Activated CD4-positive, CD25-positive, alpha-beta regulatory T cell treated with anti-CD3 and anti-CD28 coated beads, Interleukin-2, amount 50 U/mL, for 72 hours (primary cell): ENCODE measurements around the gene DDX21.
"Not testable (repeated sequence)": the region's sequence is repeated elsewhere in the genome, so short reads cannot be mapped to it uniquely, and the experiment has no call there.

ENCODE experiments used
- DNase-seq: peaks from one replicate; pipeline ENCODE4 v3.0.0; 2021

DDX21 gene

DNA sequence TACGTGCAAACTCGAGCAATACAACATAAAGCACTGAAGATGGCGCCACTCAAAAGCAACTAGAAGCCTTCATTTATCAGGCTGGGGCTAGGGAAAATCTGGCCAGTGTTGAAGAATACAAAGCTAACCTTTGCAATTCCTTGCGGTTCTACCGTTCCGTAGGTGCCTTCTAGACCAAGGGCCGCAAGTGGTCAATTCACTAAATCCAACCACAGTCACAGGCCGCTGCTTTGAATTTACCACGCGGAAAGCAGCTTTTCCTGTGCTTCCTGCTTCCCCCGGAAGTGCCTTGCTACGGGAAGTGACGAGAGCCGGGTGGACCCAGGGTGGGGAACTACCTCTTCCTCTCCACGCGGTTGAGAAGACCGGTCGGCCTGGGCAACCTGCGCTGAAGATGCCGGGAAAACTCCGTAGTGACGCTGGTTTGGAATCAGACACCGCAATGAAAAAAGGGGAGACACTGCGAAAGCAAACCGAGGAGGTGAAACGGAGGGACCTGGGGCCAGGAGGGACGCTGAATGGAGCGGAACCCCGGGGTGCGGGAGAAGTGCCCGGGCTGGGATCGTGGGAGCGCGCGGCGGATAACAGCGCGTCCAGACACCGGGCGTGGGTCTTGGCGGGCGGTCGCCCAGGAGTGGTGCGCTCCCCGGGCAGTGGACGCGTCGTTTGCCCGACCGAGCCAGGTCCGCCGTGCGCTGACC, at the start of gene DDX21:
Gene DDX21, plus strand, starts transcription at position 339 of the 701 bp plus-strand sequence. Its CDS starts 56 bp downstream, at position 395.
- peak; percentile 81 for DNase-seq

DNA sequence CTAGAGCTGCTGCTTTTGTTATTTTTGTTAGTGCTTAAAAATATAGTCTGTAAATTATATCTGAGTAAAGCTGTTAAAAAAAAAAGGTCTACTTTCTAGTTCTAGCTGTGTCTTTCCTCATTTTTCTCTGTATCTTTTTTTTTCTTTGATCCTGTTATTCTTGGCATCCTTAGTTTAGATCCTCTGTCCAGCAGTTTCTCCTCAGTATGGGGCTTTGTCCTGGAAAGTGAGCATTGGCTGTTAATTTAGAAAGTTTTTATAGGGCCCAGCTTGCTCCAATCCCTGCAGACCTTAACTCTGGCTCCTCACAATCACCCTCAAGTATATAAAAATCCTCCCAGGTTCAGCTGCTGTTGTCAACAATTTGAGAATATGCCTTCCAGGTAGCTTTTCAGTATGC, 31.4 kb upstream of the DDX21 start:
- DNase-seq: no peak

DNA sequence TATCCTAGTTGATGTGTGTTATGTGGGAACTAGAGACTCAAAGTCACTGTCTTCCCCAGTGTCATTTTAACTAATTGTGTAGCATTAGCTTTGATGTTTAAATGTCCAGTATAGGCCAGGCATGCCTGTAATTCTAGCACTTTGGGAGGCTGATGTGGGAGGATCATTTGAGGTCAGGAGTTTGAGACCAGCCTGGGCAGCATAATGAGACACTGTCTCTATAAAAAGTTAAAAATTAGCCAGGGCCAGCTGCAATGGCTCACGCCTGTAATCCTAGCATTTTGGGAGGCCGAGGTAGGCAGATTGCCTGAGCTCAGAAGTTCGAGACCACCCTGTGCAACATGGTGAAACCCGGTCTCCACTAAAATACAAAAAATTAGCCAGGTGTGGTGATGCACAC, 30.5 kb upstream of the DDX21 start:
- DNase-seq: no peak

DNA sequence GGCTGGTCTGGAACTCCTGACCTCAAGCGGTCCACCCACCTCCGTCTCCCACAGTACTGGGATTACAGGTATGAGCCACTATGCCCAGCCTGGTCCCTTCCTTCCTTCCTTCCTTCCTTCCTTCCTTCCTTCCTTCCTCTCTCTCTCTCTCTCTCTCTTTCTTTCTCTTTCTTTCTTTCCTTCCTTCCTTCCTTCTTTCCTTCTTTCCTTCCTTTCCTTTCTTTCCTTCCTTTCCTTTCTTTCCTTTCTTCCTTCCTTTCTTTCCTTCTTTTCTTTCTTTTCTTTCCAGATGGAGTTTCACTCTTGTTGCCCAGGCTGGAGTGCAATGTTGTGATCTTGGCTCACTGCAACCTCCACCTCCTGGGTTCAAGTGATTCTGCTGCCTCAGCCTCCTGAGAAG, 26.8 kb upstream of the DDX21 start:
- DNase-seq: not testable (repeated sequence)

DNA sequence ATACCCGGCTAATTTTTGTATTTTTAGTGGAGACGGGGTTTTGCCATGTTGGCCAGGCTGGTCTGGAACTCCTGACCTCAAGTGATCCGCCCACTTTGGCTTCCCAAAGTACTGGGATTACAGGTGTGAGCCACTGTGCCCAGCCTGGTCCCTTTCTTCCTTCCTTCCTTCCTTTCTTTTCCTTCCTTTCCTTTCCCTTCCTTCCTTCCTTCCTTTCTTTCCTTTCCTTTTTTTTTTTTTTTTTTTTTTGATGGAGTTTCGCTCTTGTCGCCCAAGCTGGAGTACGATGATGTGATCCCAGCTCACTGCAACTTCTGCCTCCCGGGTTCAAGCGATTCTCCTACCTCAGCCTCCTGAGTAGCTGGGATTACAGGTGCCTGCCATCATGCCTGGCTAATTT, 26.1 kb upstream of the DDX21 start:
- DNase-seq: not testable (repeated sequence)

DNA sequence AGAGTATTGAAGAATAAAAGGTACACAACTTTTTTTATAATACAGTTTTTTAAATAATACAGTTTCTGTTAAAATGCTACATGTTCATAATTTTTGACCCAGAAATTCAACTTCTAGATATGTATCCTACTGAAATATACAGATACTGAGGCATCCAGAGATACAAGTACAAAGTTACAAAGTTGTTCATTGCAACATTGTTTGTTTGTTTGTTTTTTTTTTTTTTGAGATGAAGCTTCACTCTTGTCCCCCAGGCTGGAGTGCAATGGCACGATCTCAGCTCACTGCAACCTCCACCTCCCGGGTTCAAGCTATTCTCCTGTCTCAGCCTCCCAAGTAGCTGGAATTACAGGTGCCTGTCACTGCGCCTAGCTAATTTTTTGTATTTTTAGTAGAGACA, 23.1 kb upstream of the DDX21 start:
- not testable (repeated sequence) for DNase-seq

DNA sequence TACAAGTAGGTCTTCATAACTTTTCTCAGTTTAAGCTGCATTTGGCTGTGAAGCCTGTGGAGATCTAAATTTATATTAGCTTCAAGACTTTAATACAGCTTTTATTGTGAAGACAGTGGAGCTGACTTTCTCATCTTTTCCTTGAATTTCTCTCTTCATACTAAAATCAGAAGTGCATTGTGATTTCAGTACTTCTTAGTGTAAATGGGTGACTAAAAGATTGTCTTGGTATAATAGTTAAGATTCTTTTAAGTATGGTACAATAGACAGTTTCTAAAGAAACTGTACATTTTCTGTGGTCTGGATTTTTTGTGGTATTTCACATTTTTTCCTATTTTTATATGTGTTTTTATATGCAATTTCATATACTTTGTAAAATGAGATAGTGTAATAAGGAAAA, 21.0 kb upstream of the DDX21 start:
- no peak for DNase-seq

DNA sequence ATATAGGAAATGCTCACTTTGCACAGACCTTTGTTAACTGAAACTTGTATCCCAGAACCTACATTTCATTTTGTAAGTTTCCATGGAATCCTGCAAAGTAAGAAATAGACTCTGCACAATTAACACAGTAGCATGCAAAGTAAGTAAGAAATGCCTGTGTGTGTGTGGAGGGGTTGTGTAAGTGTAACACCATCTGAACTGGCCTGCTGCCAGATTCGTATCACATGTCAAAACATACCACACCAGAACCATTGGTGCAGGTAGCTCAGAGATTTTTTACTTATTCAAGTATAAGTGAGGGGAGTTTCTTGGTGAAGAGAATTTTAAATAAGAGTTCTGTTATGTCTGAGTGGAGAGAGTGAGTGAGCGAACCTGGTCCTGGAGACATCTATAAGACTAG, 17.9 kb upstream of the DDX21 start:
- DNase-seq: no peak

DNA sequence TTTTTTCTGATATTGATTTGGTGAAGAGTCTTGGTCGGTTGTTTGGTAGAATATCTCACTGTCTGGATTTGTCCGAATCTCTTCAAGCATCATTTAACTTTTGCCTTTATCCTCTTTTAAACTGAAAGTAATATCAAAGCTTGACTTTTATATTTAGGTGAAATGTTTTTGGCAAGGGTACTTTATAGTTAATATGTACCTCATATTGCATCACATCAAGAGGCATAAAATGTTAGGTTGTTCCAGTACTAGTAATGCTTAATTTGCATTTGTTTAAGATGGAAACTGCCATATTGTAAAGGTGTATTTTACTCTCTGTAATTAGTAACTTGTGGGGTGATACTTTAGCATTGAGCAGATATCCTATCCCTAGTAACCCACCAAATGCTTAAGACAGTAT, 17.1 kb upstream of the DDX21 start:
- DNase-seq: no peak

DNA sequence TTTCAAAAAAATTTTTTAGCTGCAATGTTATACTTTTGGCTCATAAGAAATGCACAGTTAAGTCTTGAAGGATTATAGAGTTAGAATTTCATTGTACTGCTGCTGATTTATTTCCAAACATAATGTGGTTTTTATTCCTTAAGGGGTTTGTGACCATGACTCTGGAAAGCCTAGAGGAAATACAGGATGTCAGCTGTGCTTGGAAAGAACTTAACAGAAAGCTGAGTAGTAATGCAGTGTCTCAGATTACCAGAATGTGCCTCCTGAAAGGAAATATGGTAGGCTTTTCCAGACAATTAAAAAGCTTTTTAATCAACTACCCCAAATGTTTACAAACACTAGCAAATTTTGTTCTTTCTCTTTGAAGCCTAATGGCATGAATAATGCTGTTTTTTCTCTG, 15.1 kb upstream of the DDX21 start:
- DNase-seq: not testable (repeated sequence)

DNA sequence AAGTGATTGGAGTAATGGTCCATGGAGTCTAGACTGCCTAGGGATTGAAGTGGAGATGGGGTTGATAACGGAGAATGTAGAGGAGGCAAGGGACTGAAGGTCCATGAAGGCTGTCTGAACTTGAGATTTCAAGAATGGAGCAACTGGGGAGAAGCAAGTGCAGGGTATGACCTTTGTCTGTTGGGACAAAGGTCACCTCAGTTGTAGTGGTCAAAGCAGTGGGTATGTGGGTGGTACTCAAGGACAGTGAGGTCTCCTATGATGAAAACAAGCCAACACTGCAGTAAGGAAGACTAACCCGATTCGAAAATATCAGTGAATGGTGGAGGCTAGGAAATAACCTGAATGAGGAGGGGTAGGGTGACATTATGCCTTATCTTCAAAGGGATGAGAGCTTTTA, 5.4 kb upstream of the DDX21 start:
- no peak for DNase-seq

DNA sequence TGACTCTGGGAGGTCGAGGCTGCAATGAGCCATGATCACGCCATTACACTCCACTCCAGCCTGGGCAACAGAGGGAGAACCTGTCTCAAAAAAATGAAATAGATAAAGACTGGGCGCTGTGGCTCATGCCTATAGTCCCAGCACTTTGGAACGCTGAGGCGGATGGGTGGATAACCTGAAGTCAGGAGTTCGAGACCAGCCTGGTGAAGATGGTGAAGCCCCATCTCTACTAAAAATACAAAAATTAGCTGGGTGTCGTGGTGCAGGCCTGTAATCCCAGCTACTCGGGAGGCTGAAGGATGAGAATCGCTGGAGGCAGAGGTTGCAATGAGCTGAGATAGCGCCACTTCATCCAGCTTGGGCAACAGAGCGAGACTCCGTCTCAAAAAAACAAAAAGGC, 1.1 kb upstream of the DDX21 start:
- DNase-seq: no peak

DNA sequence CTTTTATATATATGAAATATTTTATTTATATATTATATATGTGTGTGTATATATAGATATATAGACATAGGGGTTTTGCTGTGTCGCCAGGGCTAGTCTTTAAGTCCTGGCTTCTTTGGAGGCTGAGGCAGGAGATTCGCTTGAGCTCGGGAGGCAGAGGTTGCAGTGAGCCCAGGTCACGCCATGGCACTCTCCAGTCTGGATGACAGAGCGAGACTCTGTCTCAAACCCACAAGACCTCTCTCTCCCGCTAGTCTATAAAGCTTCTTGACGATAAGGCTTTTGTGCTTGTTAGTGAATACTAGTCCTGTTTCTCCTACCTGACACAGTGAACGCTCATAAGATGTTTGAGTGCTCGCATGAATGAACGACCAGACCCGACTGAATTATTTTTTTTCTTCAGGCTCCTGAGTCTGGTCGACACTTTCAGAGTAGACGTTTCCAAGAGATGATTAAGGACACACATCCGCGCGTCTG, 577 bp upstream of the DDX21 start:
- DNase-seq: peak; percentile 34

DNA sequence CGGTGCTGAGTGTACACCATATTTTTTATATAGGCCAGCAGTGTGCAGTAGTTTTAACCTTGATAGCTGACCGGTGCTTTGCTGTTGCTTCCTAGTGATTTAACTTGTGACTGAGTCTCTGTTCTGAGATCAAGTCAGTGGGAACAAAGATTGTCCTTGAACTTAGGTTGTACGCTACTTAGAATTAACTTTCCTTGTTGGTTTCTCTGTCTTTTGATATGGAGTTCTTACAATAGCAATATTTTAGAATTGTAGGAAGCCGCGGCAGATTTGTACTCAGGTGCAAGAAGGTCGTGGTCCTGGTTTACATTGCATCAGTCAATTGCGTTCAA, 1.3 kb downstream of the DDX21 start:
- no peak for DNase-seq

DNA sequence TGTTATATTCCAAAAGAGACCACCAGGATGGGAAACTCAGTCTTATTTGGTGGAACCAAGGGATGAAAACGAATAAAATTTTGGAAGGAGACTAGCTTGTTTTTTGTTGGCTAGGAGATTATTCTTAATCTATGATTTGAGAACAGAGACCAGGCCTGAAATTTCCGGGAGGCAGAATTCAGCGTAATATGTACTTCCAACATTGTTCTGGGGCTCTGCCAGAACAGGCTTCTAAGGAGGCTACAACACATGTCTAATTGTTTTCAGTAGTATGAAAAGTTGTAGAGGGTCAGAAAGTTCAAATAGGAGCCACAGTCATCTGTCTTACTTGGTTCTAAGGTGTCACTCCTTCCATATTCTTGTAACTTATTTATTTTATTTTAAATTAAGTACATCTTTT, 1.7 kb downstream of the DDX21 start:
- no peak for DNase-seq

DNA sequence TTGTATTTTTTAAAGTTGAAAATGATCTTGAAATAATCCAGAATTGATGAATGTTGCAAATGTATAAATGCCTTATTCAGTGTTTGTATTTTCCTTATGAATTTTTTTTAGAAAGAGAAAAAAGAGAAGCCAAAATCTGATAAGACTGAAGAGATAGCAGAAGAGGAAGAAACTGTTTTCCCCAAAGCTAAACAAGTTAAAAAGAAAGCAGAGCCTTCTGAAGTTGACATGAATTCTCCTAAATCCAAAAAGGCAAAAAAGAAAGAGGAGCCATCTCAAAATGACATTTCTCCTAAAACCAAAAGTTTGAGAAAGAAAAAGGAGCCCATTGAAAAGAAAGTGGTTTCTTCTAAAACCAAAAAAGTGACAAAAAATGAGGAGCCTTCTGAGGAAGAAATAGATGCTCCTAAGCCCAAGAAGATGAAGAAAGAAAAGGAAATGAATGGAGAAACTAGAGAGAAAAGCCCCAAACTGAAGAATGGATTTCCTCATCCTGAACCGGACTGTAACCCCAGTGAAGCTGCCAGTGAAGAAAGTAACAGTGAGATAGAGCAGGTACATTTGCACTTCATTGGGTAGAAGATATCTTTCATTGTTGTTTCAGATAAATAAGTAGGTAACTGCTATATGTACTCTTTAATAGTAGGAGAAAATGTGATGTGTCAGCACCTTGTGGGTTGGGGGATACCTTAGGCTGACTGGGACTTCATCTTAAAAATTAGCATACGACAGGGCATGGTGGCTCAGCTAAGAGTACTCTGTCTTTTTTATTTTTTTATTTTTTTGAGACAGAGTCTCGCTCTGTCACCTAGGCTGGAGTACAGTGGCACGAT, 3.9 kb downstream of the DDX21 start:
- DNase-seq: no peak

DNA sequence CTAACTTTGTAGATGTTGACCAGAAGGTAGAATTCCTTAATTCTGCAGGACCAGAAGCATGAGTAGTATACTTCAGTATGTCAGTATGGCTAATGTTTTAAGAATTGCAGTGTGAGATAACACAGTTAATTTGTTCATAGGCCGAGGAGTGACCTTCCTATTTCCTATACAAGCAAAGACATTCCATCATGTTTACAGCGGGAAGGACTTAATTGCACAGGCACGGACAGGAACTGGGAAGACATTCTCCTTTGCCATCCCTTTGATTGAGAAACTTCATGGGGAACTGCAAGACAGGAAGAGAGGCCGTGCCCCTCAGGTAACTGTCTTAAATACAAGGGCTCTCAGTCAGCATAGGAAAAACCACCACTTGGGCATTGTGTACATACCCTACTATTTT, 7.2 kb downstream of the DDX21 start:
- DNase-seq: no peak

DNA sequence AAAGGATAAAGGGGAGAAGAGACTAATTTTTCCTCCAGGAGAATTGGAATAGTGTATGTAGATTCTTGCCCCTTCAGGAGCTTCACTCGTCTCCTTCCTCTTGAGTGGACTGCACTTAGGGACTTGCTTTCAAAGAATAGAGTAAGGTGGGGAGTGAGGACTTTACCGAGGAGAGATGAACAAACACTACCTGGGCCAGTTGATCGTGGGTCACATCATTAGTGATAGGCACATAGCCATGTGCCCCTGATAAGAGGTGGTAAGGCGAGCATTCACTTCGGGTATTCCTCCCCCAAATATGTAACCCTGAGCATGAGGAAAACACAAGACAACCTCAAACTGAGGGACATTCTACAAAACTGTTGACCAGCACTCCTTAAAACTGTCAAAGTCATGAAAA, 18.0 kb downstream of the DDX21 start:
- no peak for DNase-seq

DNA sequence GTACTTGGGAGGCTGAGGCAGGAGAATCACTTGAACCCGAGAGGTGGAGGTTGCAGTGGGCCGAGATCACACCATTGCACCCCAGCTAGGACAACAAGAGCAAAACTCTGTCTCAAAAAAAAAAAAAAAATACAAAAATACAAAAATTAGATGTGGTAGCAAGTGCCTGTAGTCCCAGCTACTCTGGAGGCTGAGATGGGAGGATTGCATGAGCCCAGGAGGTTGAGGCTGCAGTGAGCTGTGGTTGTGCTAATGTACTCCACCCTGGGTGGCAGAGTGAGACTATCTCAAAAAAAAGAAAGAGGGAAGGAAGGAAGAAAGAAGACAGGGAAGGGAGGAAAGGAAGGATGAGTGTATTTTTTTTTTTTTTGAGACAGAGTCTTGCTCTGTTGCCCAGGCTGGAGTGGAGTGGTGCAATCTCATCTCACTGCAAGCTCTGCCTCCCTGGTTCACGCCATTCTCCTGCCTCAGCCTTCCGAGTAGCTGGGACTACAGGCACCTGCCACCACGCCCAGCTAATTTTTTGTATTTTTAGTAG, 20.0 kb downstream of the DDX21 start:
- DNase-seq: not testable (repeated sequence)

DNA sequence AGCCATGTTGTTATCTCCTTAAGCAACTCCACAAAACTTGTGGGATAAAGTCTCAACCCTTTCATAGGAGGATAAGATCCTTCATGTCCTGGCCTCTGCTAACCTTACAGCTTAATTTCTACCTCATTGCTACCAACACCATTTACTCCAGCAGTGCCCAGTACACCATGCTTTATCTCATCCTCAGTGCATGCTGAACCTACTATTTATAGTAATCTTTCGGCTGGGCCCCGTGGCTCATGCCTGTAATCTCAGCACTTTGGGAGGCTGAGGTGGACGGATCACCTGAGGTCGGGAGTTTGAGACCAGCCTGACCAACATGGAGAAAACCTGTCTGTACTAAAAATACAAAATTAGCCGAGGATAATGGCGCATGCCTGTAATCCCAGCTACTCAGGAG, 23.8 kb downstream of the DDX21 start:
- DNase-seq: not testable (repeated sequence)

DNA sequence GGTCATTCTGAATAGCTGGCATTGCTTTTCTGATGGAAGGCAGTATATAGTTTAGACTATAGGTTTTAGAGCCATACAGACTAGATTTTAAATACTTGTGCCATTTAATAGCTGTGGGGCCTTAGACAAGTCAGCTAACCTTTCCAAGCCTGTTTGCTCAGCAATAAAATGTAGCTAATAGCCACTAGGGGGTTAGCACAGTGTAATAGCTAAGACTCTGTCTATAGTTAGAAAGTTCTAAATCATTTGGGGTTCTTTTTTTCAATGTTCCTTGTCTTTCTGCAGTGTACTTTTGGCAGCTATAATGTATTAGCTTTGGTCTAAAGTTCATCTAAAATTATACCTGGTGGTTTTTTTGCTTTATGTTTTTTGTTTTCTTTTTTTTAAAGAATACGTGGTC, 25.1 kb downstream of the DDX21 start:
- DNase-seq: no peak

DNA sequence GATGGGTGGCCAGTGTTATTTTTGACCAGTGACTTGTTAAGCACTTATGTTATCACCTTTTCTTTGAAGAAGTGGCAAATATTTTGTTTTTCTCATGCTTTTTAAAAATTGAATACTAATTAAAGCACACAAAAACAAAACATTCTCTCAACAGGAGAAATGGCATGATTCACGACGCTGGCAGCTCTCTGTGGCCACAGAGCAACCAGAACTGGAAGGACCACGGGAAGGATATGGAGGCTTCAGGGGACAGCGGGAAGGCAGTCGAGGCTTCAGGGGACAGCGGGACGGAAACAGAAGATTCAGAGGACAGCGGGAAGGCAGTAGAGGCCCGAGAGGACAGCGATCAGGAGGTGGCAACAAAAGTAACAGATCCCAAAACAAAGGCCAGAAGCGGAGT, 26.4 kb downstream of the DDX21 start:
- DNase-seq: no peak

DNA sequence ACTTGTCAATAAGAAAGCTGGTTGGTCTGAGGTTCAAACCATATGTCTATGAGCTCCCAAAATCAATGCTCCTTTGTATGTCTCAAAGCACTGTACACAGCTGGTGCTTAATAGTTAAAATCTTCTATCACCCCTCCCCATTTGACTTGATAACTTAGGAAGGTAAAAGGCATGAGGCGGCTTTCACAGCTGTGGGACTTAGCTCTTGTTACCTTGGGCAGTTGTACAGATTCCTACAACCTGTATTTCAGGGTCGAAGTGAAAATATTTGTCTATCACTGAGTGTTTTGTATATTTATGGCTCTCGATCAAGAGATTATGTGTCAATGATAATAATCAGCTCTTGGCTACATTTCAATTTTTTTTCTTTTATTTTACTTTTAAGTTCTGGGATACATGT, 31.6 kb downstream of the DDX21 start:
- no peak for DNase-seq
